Measurements from ENCODE around the gene MAPKAPK2.

The MAPKAPK2 gene

GRCh38 chr1:206783506-206783905, 98.8 kb downstream of the MAPKAPK2 start:
- no peak for DNase-seq
